HCT116 (cell line): ENCODE results near the gene NXPE3.

ENCODE experiments used
- ATF3 ChIP-seq: IDR thresholded peaks from 2 replicates; pipeline ENCODE4 v1.6.1; 2012
- CTCF ChIP-seq, 3 experiments: fragments of 200-600 bp in 1 of 3; sonication (generic) in 1 of 3; IDR thresholded peaks in 2 of 3; conservative IDR thresholded peaks in 1 of 3; 2 replicates each; pipeline ENCODE4 v1.5.1; 2012 to 2017; ENCODE audit warnings: low read depth in 2 of 3, low read length in 2 of 3, antibody characterized with exemption in 1 of 3, borderline replicate concordance in 1 of 3, control low read depth in 1 of 3, mild to moderate bottlenecking in 1 of 3, mixed read lengths in 1 of 3, mixed run types in 1 of 3, moderate library complexity in 1 of 3; ENCODE audit not compliant: insufficient read depth in 1 of 3

GRCh38 chr3:101779822-101780381 lies 891 bp downstream of the NXPE3 start:
- no peak for TF ChIP-seq CTCF (IDR thresholded peaks at IDR 0.05 in 2 of 3, conservative IDR thresholded peaks at IDR 0.05 in 1 of 3; ENCODE audit: borderline replicate concordance in 1 of 3, insufficient read depth in 1 of 3, low read depth in 2 of 3, low read length in 2 of 3)
- TF ChIP-seq ATF3: no peak
